Nephron (organoid): ENCODE results near the gene USP3.

Experiments used
- H3K27ac Mint-ChIP-seq, 3 experiments: 2 replicates each; pipeline ENCODE4 v1.8.0; 2020; ENCODE audit warnings: mixed read lengths in 3 of 3, mild to moderate bottlenecking in 2 of 3, moderate library complexity in 1 of 3
- H3K27me3 Mint-ChIP-seq: 2 replicates; pipeline ENCODE4 v1.8.0; 2021; ENCODE audit warnings: low read depth, mild to moderate bottlenecking, moderate library complexity, mixed read lengths
- H3K36me3 Mint-ChIP-seq: 2 replicates; pipeline ENCODE4 v1.8.0; 2020; ENCODE audit warnings: low read depth, mixed read lengths
- H3K4me1 Mint-ChIP-seq: 2 replicates; pipeline ENCODE4 v1.8.0; 2020; ENCODE audit warnings: mixed read lengths
- H3K4me3 Mint-ChIP-seq, 3 experiments: 2 replicates each; pipeline ENCODE4 v1.8.0; 2020; ENCODE audit warnings: mild to moderate bottlenecking in 3 of 3, mixed read lengths in 3 of 3, moderate library complexity in 2 of 3
- H3K9me3 Mint-ChIP-seq: 2 replicates; pipeline ENCODE4 v1.8.0; 2020; ENCODE audit warnings: mixed read lengths
- TF ChIP-seq, protein P1 (sequence below), 3 experiments: fragments of 200-600 bp; sonication (generic); IDR thresholded peaks; one replicate each; pipeline ENCODE4 v1.5.0; 2021; ENCODE audit warnings: antibody characterized with exemption in 3 of 3; ENCODE audit not compliant: unreplicated experiment in 3 of 3

Gene USP3

DNA sequence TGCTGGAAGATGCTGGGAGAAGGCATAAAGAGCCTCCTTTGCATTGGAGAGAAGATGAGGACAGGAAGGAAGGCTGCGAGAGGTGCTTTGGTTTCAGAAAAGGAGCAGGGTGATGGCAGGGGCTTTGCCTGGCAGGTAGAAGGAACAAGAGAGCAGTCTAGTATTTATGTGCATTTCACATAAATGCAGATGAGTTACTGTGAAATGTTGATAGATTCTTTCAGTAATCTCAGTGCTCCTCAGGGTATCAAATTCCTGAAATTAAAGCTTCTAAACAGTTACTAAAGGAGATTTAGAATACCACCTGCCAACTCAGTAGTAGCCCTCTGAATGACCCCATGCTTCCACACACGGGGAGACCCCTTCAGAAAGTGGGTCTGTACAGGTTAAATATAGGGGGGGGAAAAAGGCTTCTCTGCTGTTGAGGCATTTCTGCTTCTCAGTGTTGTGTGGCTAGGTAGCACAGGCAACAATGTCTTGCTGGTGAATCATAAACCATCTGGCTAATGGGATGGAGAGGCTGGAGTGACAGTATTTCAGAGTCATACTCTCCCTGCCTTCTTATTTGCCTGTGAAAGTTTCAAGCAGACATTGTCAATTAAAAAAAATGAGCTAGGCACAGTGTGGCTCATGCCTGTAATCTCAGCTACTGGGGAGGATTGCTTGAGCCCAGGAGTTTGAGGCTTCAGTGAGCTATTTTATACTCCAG lies 78.5 kb downstream of the USP3 start:
- no peak overlapping the region for H3K4me3 Mint-ChIP-seq
- H3K36me3 Mint-ChIP-seq, result peaks cover 65% of the 10 kb centered on the region
- peaks cover 12% of the 10 kb centered on the region for H3K9me3 Mint-ChIP-seq
- TF ChIP-seq, protein P1, sequence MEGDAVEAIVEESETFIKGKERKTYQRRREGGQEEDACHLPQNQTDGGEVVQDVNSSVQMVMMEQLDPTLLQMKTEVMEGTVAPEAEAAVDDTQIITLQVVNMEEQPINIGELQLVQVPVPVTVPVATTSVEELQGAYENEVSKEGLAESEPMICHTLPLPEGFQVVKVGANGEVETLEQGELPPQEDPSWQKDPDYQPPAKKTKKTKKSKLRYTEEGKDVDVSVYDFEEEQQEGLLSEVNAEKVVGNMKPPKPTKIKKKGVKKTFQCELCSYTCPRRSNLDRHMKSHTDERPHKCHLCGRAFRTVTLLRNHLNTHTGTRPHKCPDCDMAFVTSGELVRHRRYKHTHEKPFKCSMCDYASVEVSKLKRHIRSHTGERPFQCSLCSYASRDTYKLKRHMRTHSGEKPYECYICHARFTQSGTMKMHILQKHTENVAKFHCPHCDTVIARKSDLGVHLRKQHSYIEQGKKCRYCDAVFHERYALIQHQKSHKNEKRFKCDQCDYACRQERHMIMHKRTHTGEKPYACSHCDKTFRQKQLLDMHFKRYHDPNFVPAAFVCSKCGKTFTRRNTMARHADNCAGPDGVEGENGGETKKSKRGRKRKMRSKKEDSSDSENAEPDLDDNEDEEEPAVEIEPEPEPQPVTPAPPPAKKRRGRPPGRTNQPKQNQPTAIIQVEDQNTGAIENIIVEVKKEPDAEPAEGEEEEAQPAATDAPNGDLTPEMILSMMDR (IDR thresholded peaks at IDR 0.05; ENCODE audit: unreplicated experiment in 3 of 3), result no peak
- no peaks in the 10 kb centered on the region for H3K27me3 Mint-ChIP-seq
- peak overlapping the region in 2 of 3 experiments; percentile 3 to 72 for H3K27ac Mint-ChIP-seq
- H3K4me1 Mint-ChIP-seq, result peaks cover 12% of the 10 kb centered on the region

GRCh38 chr15:63586790-63587189 lies 82.4 kb downstream of the USP3 start:
- TF ChIP-seq, protein P1 (IDR thresholded peaks at IDR 0.05; ENCODE audit: unreplicated experiment in 3 of 3), result no peak
- peaks cover 12% of the 10 kb centered on the region for H3K4me1 Mint-ChIP-seq
- H3K27ac Mint-ChIP-seq, result no peak overlapping the region
- peaks cover 91% of the 10 kb centered on the region for H3K36me3 Mint-ChIP-seq
- H3K9me3 Mint-ChIP-seq, result peaks cover 12% of the 10 kb centered on the region
- H3K4me3 Mint-ChIP-seq, result no peak overlapping the region
- no peaks in the 10 kb centered on the region for H3K27me3 Mint-ChIP-seq

GRCh38 chr15:63587527-63587926 lies 83.1 kb downstream of the USP3 start:
- Mint-ChIP-seq H3K4me1 (peaks cover 8% of the 10 kb centered on the region), H3K36me3 (peaks cover 88% of the 10 kb centered on the region), H3K4me3 (no peak overlapping the region), H3K27ac (no peak overlapping the region), H3K9me3 (peaks cover 12% of the 10 kb centered on the region), H3K27me3 (no peaks in the 10 kb centered on the region)
- TF ChIP-seq, protein P1 (IDR thresholded peaks at IDR 0.05; ENCODE audit: unreplicated experiment in 3 of 3), result no peak

DNA sequence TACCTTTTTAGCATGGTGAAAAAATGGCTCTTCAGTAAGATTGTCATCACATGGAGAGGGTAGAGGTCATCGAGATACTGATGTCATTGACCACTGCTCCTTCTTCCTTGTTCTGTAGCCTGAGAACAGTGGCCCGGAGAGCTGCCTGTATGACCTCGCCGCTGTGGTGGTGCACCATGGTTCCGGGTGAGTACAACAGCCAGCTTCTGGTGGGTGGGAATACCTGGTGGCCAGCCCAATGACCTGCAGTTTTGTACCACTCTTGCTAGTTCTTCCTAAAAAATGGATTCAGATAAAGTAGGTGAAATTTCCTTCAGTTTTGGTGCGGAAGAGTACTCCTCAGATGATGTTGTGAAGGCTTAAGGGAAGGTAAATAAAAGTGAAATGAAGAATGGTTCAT lies 84.4 kb downstream of the USP3 start:
- Mint-ChIP-seq H3K4me3 (no peak overlapping the region), H3K9me3 (peaks cover 12% of the 10 kb centered on the region), H3K27ac (no peak overlapping the region), H3K36me3 (peaks cover 84% of the 10 kb centered on the region), H3K4me1 (peaks cover 12% of the 10 kb centered on the region), H3K27me3 (no peaks in the 10 kb centered on the region)
- TF ChIP-seq, protein P1 (IDR thresholded peaks at IDR 0.05; ENCODE audit: unreplicated experiment in 3 of 3), result no peak

DNA sequence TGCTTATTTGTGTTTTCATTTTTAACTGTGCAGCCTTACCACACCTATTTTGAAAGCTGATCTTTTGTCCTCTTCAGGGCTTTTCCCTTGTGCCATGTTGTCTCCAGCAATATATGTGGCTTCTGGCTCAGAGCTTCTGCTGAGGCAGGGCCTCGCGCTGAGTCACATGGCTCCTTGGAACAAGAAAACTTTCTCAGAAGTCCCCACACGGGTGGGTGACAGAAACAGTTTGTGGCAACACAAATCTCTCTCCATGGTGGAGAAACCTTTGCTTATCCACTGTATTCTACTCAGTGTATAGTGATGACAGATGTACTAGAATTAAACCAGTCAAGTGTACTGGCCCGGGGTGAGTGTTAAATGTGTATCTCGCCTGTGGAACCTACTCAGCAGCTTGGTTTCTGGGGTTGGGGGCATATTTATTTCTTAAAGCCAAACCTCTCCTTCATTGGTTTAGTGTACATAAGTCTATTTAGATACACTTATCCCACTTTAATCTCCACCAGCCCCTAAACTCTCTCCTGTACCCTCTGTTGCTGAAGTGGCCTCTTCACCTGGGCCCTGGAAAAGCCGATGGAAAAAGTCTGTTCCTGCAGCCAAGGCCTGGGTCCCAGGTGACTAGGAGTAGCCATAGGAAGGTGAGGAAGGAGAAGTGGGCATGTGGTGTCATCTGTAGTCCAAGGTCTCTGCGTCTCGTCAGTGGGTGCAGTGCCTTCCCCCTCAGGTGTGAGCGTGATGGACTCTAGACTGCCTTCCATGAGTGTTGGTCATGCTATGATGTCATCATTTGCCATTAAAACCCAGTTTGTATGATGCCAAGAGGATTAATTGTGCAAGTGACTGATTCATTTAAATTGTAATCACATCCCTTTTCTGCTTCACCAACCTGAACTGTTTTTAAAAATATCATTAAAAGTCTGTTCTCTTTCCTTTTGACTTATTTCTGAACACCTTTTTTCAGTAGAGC lies 89.6 kb downstream of the USP3 start:
- Mint-ChIP-seq H3K4me1 (peaks cover 61% of the 10 kb centered on the region), H3K4me3 (peak overlapping the region in 1 of 3 experiments; percentile 20), H3K27me3 (peaks cover 4% of the 10 kb centered on the region), H3K27ac (peak overlapping the region; percentile 25 to 94 (median 30)), H3K9me3 (no peaks in the 10 kb centered on the region), H3K36me3 (peaks cover 47% of the 10 kb centered on the region)
- TF ChIP-seq, protein P1 (IDR thresholded peaks at IDR 0.05; ENCODE audit: unreplicated experiment in 3 of 3), result no peak
